NCI-H226 (cell line): ENCODE data around the gene LILRA6.
A peak's percentile ranks its signal among the peaks of the same experiment; 100 is the strongest.
"Not testable (repeated sequence)": the region's sequence is repeated elsewhere in the genome, so short reads cannot be mapped to it uniquely, and the experiment has no call there.

Source experiments
- DNase-seq: peaks from one replicate; pipeline ENCODE4 v3.0.0-alpha.2; 2015

Gene LILRA6

DNA sequence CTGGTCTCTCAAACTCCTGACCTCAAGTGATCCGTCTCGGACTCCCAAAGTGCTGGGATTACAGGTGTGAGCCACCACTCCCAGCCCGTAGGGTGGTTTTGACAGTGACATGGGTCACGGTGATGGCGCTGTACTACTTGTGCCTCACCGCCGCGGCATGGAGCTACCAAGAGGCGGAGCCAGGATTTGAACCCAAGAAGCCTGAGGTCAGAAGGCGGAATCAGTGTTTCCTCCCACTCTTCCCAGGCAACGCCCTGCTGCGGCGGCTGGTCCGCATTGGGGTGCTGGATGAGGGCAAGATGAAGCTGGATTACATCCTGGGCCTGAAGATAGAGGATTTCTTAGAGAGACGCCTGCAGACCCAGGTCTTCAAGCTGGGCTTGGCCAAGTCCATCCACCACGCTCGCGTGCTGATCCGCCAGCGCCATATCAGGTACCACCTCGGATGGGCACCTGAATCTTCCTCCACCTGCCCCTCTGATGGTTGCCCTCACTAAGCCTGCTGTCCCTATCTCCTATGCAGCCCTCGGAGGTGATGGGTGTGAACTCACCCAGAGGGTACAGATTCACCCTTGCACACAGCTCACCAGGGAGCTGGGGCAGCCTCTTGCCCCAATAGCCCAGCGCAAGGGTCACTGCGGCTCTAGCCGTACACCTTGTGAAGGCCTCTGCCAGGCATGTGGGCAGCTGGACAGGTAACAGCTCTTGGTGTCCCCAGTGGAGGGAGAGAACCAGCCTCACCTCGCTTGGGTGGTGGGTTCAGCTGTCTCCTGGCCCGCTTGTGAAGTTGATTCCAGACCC is 36.4 kb downstream of the LILRA6 start:
- no peak for DNase-seq

DNA sequence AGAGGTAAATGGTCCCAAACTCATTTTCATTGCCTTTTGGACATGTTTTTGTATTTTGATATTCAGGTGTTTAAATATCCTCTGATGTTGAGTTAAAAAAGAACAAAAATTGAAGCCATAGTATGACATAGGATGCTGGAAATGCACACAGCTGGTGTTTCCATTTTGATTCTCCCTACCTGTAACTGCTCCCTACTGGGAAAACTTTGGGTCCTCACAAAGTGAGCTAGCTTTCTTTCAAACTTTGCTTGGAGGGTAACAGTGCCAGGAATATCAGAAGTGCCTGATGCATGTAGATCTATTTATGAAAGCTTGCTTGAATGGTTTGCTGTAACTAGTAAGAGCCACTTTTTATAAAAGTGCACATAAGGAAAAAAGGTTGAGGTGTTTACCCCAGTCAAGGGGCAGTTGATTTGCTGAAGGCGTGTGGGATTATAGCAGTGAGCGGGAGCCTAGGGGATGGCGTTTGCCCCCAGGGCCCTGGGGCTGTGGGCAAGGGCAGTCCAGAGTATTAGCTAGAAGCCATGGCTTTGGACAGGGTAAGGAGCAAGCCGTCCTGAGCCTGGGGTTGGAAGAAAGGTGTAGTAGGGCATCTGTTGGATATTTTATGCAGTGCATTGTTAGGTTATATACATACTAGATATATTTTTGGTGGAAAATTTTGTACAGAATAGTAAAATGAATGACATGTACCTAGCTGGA is 37.7 kb downstream of the LILRA6 start:
- DNase-seq: no peak

DNA sequence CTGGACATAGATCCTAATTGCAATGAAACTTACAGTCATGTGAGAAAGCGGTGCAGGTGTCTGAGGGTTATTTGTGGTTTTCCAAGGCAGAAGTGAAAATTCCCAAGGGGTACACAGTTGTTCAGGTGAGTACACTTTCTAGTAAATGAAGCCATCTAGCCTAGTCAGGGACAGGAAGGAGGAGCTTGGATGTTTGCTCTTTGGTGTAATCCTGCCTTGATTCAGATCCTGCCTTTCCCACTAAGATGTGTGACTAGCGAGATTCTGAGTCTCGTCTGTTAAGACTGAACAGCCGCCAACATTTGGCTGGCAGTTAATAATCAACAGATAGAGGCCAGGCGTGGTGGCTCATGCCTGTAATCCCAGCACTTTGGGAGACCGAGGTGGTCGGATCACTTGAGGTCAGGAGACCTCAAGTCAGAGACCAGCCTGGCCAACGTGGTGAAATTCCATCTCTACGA is 39.4 kb downstream of the LILRA6 start:
- no peak for DNase-seq

DNA sequence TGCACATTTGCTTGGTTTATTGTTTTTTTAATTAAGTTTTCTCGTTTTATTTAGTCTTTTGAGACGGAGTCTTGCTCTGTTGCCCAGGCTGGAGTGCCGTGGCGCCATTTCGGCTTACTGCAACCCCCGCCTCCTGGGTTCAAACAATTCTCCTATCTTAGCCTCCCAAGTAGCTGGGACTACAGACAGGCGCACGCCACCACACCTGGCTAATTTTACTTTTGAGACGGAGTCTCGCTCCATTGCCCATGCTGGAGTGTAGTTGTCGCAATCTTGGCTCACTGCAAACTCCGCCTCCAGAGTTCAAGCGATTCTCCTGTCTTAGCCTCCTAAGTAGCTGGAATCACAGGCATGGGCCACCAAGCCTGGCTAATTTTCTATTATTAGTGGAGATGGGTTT is 40.6 kb downstream of the LILRA6 start:
- no peak for DNase-seq

DNA sequence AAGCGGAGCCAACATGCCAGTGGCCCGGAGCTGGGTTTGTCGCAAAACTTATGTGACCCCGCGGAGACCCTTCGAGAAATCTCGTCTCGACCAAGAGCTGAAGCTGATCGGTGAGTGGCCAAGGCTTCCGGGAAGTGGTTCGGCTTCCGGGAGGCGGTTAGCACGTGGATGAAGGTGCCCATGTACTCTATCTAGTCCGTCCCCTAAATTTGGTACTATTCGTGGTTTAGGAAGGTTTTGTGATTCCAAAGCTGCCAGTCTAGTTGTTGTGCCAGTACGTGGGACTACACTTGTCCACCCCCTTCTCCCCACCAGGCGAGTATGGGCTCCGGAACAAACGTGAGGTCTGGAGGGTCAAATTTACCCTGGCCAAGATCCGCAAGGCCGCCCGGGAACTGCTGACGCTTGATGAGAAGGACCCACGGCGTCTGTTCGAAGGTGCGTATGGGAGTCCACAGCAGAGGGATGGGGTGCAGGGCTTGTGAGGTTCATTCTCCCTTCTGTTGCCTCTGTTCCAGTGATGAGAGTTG is 41.4 kb downstream of the LILRA6 start:
- DNase-seq: no peak

DNA sequence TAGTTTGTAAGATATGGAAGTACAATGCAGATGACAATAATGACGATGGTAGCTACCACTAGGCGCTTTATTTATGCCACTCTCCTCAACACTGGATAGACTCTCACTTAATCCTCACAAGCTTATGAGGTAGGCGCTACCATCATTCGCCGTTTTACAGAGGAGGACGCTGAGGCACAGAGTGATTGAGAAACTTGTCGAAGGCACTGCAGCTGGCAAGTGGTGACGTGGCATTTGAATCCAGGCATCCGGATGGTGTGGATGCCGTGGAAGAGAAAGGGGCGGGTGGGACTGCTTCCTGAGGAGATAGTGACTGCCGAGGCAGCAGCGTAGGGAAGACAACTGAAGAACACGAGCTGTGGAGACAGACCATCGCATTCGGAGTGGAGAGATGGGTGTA is 43.2 kb downstream of the LILRA6 start:
- no peak for DNase-seq

DNA sequence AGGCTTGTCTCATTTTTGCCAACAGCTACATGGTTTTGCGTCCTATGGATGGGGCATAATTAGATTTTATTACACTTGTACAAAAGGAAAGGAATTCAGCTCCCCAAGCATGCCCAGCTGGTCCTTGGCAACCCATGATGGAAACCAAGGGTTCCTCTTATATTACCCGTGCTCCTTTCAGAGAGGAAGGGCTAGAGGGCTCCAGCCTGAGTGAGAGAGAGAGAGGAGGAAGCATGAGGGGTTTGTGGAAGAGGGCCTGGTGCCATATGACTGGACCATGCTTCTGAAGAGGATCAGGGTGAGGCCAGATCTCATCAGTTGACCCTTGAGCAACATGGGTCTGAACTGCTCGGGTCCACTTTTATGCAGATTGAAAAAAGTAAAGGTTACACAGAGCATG is 45.5 kb downstream of the LILRA6 start:
- DNase-seq: no peak

DNA sequence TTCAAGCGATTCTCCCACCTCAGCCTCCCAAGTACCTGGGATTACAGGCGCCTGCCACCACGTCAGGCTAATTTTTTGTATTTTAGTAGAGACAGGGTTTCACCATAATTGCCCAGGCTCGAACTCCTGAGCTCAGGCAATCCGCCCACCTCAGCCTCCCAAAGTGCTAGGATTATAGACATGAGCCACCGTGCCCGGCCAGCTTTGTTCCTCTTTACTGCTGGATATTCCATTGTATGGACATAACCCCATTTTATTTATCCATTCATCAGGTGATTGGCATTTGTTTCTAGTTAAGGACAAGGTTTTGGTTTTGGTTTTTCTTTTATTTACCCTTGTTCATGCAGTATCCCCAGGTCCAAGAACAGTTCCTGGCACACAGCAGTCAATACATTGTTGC is 46.1 kb downstream of the LILRA6 start:
- no peak for DNase-seq

DNA sequence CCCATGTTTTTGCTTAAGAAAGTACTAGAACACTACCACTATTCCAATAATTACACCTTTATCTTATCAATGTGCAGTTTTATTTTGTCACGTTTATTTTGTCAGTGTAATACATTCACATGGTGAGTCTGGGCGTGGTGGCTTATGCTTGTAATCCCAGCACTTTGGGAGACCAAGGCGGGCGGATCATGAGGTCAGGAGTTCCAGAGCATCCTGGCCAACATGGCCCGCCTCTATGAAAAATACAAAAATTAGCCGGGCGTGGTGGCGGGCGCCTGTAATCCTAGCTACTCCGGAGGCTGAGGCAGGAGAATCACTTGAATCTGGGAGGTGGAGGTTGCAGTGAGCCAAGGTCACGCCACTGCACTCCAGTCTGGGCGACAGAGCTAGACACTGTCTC is 48.1 kb downstream of the LILRA6 start:
- DNase-seq: not testable (repeated sequence)

DNA sequence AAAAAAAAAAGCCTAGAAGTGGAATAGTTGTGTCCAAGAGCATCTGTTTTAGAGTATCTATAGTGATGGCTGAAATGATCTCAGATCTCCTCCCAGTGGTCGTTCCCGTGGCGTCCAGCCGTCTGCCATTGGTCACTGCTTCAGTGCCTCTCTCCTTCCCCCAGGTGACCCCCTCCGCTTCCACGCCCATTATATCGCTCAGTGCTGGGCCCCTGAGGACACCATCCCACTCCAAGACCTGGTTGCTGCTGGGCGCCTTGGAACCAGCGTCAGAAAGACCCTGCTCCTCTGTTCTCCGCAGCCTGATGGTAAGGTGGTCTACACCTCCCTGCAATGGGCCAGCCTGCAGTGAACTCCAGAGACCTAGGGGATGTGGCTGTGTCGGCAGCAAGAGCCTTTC is 49.6 kb downstream of the LILRA6 start:
- DNase-seq: no peak

DNA sequence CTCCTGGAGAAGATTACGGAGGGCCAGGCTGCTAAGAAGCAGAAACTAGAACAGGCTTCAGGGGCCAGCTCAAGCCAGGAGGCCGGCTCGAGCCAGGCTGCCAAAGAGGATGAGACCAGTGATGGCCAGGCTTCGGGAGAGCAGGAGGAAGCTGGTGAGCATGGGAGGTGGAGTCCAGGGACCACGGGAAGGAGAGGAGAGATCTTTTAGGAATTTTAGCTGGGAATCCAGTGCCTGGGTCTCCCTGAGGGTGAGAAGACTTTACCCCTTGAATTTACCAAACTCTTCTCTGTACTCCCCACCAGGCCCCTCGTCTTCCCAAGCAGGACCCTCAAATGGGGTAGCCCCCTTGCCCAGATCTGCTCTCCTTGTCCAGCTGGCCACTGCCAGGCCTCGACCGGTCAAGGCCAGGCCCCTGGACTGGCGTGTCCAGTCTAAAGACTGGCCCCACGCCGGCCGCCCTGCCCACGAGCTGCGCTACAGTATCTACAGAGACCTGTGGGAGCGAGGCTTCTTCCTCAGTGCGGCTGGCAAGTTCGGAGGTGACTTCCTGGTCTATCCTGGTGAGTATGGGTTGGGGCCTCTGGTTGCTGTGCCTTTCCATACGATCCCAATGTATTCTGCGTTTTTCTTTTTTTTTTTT is 50.7 kb downstream of the LILRA6 start:
- DNase-seq: no peak

DNA sequence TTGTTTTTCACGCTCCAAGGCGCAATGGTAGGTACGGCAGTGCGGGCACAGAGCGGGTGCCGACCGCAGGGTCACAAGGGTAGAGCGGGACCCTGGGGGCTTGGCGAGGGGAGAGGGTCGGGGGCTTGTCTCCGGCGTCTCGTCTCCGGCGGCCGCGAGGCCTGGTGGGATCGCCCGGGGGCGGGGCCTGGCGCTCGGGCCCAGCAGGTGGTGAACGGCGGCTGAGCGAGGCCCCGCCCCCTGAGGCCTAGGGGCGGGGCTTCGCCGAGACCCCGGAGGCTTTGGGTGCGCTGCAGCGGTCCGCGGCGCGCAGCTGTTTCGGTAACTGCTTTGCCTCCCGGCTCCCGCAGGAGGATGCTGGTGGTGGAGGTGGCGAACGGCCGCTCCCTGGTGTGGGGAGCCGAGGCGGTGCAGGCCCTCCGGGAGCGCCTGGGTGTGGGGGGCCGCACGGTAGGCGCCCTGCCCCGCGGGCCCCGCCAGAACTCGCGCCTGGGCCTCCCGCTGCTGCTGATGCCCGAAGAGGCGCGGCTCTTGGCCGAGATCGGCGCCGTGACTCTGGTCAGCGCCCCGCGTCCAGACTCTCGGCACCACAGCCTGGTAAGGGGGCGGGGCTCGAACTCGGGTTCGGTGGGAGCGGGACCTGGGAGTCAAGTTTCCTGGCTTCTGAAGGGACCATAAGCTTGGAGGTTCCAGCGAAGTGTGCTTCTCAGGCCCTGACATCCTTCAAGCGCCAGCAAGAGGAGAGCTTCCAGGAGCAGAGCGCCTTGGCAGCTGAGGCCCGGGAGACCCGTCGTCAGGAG is 51.4 kb downstream of the LILRA6 start, which contains the start of gene TSEN34:
Gene TSEN34, plus strand, starts transcription at position 298 of the 800 bp plus-strand sequence. Its CDS starts 57 bp downstream, at position 355.
- DNase-seq: peak; percentile 80

DNA sequence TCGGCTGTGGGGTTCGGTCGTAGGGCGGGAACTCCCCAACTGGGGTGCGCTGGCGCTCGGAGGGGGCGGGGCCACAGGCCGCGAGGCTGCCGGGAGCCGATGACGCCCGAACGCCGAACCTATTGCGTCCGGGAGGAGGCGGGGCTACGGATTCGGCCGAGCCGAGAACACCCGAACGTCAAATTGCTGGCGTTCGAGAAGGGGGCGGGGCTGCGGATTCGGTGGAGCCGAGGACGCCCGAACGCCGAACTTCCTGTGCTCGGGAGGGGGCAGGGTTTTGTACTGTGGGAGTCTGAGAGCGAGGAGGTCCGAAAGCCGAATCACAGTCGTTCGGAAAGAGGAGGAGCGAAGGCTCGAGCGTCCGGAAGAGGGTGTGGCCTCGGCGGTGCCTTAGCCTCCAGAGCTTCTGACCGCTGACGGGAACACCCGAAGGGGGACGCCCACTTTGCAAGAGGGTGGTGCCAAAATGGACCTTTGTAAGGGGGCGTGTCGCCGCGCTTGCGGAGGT is 52.0 kb downstream of the LILRA6 start:
- DNase-seq: peak; percentile 99

DNA sequence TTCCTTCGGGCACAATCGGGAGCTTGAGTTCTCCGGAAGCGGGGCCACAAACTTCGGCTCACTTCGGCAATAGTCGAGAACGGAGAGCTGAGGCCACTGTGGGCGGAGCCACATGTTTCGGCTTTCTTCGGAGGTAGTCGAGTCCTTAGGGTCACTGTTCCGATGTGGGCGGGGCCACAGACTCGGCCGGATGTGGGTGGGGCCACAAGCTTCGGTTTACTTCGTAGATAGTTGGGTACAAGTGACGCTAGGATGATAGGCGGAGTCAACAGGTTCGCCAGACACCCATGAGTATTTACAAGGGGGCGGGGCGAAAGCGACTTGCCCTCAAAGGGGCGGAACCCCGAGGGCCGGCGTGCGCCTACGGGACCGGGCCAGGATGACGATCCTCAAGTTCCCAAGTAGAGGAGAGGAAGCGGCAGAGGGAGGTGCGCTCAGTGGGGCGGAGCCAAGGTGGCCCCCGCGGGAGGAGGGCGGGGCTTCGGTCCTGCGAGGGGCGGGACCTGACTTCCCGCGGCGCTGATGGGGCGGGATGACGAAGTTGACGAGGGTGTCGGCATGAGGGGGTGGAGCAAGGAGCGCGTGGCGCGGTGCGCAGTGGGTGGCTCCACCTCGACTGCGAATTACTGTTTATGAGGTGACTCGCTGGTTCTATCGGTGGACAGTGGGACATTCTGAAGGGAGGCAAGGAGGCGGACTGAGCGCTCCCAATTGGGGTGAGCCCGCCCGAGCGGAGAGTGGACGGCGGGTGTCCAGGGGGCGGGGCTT is 52.7 kb downstream of the LILRA6 start:
- DNase-seq: peak; percentile 99

DNA sequence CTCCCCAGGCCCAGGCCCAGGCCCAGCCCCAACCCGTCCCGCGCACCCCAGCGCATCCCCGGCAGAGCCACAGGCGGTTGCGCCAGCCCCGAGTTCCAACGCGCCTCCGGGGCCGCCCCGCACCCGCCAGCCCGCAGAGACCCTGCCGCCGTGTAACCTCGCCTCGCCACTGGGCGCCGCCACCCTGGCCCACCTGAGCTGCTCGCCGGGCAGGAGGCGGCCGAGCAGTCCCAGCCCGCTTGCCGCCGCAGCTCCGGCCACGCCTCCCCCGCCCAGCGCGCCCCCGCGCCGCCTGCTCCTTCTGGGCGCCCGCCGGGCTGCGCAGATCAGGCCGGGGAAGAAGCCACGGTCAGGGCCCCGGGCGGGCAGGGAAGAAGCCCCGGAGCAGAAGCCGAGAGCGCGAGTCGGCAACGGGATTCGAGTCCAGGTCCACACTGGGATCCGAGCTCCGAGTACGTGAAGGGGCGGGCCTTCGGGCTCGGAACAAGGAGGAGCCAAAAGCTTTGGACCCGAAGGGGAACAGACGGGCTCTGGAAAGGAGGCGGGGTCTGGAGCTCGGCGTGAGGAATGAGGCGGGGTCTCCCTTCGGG is 53.4 kb downstream of the LILRA6 start, which contains the start of gene MBOAT7:
Gene MBOAT7, minus strand, starts transcription at position 436 of the 590 bp plus-strand sequence. CDS start 1,072 bp downstream, outside the sequence.
- DNase-seq: no peak

DNA sequence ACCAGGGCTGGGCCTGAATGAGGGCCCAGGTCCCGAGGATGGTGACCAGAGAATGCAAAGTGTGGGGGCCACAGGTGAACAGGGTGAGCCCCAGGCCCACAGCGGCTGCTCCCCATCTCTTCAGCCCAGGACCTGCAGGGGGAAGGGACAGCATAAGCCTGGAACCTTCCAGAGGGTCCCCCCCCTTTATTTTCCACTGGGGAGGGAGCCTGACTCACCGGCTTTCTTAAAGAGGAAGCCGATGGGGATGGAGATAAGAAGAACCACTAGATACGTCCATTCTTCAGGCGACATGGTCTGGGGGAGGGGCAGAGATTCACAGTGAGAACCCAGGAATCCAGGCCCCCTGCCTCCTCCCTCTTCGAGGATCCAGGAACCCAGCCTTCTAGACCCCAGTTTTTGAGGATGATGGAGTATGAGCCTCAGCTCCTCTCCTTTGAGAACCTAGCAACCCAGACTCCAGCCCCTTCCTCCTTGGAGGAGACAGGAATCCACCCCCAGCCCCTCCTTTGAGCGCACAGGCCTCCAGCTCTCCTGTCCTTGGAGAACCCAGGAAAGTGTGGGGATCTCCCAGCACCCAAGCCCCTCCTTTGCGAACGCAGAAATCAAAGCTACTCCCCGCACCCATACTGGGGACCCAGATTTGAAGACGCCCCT is 54.2 kb downstream of the LILRA6 start:
- peak; percentile 53 for DNase-seq

DNA sequence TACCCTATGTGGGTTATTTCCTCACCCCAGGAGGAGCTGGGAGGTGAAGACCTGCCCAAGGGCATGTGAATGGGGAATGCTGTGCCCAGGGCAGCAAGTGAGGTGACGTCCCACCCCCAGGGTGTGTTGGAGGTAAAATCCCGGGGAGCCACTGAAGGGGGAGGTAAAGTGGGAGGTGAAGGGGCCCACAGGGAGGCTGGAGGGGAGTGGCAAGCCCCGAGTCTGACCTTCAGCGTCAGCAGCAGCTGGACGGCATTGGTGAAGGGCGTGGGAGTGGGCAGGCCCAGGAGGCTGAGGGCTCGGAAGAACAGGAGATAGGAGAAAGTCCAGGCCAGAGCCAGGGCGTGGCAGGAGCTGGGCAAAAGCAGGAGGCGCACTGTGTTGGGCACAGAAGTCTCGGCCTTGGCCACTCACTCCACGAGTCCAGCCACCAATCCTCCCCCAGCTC is 55.6 kb downstream of the LILRA6 start:
- DNase-seq: no peak
